ENCODE measurements around the gene TMCO2. TPM values are rescaled to one million over a fixed set of nuclear protein-coding genes. Genes with fewer than 3 reads are reported as not detected.

TMCO2 gene
- total and polyA plus RNA-seq, 8 donors, result not detected

GRCh38 chr1:40243351-40243750 lies 4.4 kb upstream of the TMCO2 start:
- WGBS, 5 donors, result 14 to 56% (median 30%) methylated on average over 2 of the region's 2 CpGs
- H3K27ac ChIP-seq, result peak overlapping the region in 1 of 5 donors; percentile 20

GRCh38 chr1:40244138-40244744 lies 3.5 kb upstream of the TMCO2 start:
- Histone ChIP-seq H3K4me1 (peaks cover 0 to 31% (median 20%) of the 10 kb centered on the region in 4 donors), H3K27ac (peak overlapping the region in 1 of 5 donors; percentile 20), H3K36me3 (peaks cover 0 to 7% (median under 1%) of the 10 kb centered on the region in 4 donors), H3K27me3 (no peaks in the 10 kb centered on the region), H3K4me3 (no peak overlapping the region), H3K9me3 (no peaks in the 10 kb centered on the region)
- no peak for DNase-seq
- no peak for TF ChIP-seq CTCF (IDR thresholded peaks at IDR 0.05)
- no peak for TF ChIP-seq POLR2A (IDR thresholded peaks at IDR 0.05)
- TF ChIP-seq POLR2AphosphoS5 (IDR thresholded peaks at IDR 0.05), result no peak
- no peak for TF ChIP-seq EP300 (IDR thresholded peaks at IDR 0.05)
- intact Hi-C loops (cut with DNase I; ENCODE audit: low total_unique reads), result no loop called here
- 51 to 67% (median 65%) methylated on average over 4 of the region's 4 CpGs for WGBS, 5 donors

More at GRCh38 chr1:40243351-40243750, 4.4 kb upstream of the TMCO2 start:
- Histone ChIP-seq H3K27me3 (no peaks in the 10 kb centered on the region), H3K36me3 (peaks cover 0 to 16% (median 9%) of the 10 kb centered on the region in 4 donors), H3K4me3 (no peak overlapping the region), H3K4me1 (peaks cover 0 to 31% (median 20%) of the 10 kb centered on the region in 4 donors), H3K9me3 (no peaks in the 10 kb centered on the region)
- TF ChIP-seq CTCF (IDR thresholded peaks at IDR 0.05), result no peak
- no peak for TF ChIP-seq POLR2AphosphoS5 (IDR thresholded peaks at IDR 0.05)
- no peak for TF ChIP-seq POLR2A (IDR thresholded peaks at IDR 0.05)
- no peak for TF ChIP-seq EP300 (IDR thresholded peaks at IDR 0.05)
- peak in 1 of 2 donors; percentile 54 for DNase-seq
- intact Hi-C loops (cut with DNase I; ENCODE audit: low total_unique reads), result no loop called here

- Histone ChIP-seq H3K27ac (no peak overlapping the region), H3K4me1 (peaks cover 0 to 31% (median 20%) of the 10 kb centered on the region in 4 donors), H3K27me3 (no peaks in the 10 kb centered on the region), H3K36me3 (no peaks in the 10 kb centered on the region), H3K4me3 (no peak overlapping the region), H3K9me3 (no peaks in the 10 kb centered on the region)
- TF ChIP-seq POLR2A (IDR thresholded peaks at IDR 0.05) (no peak), EP300 (IDR thresholded peaks at IDR 0.05) (no peak), CTCF (IDR thresholded peaks at IDR 0.05) (no peak), POLR2AphosphoS5 (IDR thresholded peaks at IDR 0.05) (no peak)
- DNase-seq, result no peak
- 82 to 94% (median 83%) methylated on average over 3 of the region's 3 CpGs for WGBS, 5 donors
- intact Hi-C loops (cut with DNase I; ENCODE audit: low total_unique reads), result no loop called here
Observed at GRCh38 chr1:40245686-40246085, 2.1 kb upstream of the TMCO2 start.

- DNase-seq, result peak in 1 of 2 donors; percentile 8
- Histone ChIP-seq H3K4me1 (peaks cover 0 to 23% (median 13%) of the 10 kb centered on the region in 4 donors), H3K27me3 (no peaks in the 10 kb centered on the region), H3K27ac (no peak overlapping the region), H3K4me3 (no peak overlapping the region), H3K9me3 (no peaks in the 10 kb centered on the region), H3K36me3 (no peaks in the 10 kb centered on the region)
- TF ChIP-seq EP300 (IDR thresholded peaks at IDR 0.05), result no peak
- TF ChIP-seq POLR2AphosphoS5 (IDR thresholded peaks at IDR 0.05), result no peak
- no peak for TF ChIP-seq CTCF (IDR thresholded peaks at IDR 0.05)
- TF ChIP-seq POLR2A (IDR thresholded peaks at IDR 0.05), result no peak
- intact Hi-C loops (cut with DNase I; ENCODE audit: low total_unique reads), result no loop called here
Observed at GRCh38 chr1:40248412-40248811, 675 bp downstream of the TMCO2 start.

All from stomach (tissue), 9 donors.